Rectal smooth muscle tissue (tissue), 1 donor: ENCODE data around the gene PET100.

ENCODE experiments used
- H3K27ac ChIP-seq: one replicate; pipeline ENCODE4 v1.7.0; 2013; ENCODE audit warnings: low read depth, low read length, inconsistent platforms
- H3K27me3 ChIP-seq: one replicate; pipeline ENCODE4 v1.7.0; 2013; ENCODE audit warnings: low read length; ENCODE audit not compliant: control insufficient read depth, insufficient read depth
- H3K36me3 ChIP-seq: one replicate; pipeline ENCODE4 v1.7.0; 2013; ENCODE audit warnings: low read length; ENCODE audit not compliant: control insufficient read depth, insufficient read depth
- H3K4me1 ChIP-seq: one replicate; pipeline ENCODE4 v1.7.0; 2013; ENCODE audit warnings: low read length; ENCODE audit not compliant: control insufficient read depth, insufficient read depth
- H3K4me3 ChIP-seq: one replicate; pipeline ENCODE4 v1.7.0; 2013; ENCODE audit warnings: low read length
- H3K9ac ChIP-seq: one replicate; pipeline ENCODE4 v1.7.0; 2013; ENCODE audit warnings: low read length

PET100 gene

GRCh38 chr19:7628589-7629311 is 843 bp upstream of the PET100 start:
- H3K27ac ChIP-seq: peak overlapping the region; percentile 79
- peak overlapping the region; percentile 84 for H3K9ac ChIP-seq
- peaks cover 9% of the 10 kb centered on the region for H3K36me3 ChIP-seq
- H3K27me3 ChIP-seq: no peaks in the 10 kb centered on the region
- peak overlapping the region; percentile 95 for H3K4me3 ChIP-seq
- peaks cover 10% of the 10 kb centered on the region for H3K4me1 ChIP-seq

DNA sequence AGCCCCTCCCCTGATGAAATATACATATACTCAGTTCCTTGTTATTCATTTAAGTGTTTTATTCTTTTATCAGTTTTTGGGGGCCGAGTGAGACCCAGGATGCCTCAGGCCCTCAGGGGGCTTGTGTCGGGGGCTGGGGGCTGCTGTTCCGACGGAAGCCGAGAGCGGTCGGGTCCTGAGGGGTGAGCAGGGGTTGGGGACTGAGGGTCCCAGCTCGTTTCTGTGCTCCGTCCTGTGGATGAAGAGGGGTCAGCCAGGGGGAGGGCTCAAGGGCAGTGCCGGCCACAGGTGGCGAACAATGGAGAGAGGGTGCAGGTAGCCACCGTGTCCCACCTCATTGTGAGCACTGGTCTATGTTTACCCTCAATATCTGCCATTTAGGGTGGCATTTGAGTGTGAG is 2.0 kb downstream of the PET100 start:
- peaks cover 3% of the 10 kb centered on the region for H3K27me3 ChIP-seq
- H3K36me3 ChIP-seq: peaks cover 5% of the 10 kb centered on the region
- no peak overlapping the region for H3K4me3 ChIP-seq
- no peak overlapping the region for H3K27ac ChIP-seq
- no peak overlapping the region for H3K9ac ChIP-seq
- H3K4me1 ChIP-seq: peaks cover 10% of the 10 kb centered on the region

DNA sequence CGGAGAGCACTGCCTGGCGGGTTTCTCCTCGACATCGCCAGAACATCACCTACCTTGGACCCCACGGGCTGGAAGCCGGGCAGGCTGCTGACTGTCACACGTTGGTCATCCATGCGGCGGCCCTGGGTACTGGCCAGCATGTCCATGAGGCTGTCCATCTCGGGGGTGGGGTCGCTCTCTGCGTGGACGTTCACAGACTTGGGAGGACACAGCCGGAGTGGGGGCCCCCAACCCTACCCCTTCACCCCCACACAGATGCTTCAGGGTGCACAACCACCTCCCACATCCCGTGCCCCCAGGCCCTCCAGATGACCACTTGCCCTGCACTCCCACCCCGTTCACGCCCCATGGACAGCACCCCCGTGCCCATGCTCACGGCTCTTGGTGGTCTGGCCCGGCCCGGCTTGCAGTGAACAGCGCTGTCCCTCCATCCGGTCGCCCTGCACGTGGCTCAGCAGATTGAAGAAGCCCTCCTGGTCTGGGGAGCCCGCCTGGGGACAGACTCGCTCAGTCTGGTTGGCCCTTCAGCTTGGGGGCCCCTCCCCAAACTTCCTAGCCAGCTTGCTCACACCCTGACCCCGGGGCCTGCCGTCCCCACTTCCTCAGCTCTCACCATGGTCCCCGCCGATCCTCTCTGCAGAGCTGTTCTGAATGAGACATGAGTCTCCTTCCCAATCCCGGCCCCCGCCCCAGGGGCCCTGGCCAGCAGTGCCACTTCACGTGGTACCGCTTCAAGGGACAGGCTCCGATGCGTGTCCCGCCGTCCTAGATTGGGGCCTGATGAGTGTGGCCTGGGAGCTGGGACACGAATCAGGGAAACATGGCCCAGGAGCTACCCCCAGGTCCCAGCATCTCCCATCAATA is 3.0 kb downstream of the PET100 start:
- H3K27me3 ChIP-seq: peaks cover 4% of the 10 kb centered on the region
- peaks cover 9% of the 10 kb centered on the region for H3K4me1 ChIP-seq
- H3K36me3 ChIP-seq: no peaks in the 10 kb centered on the region
- H3K27ac ChIP-seq: no peak overlapping the region
- H3K4me3 ChIP-seq: no peak overlapping the region
- H3K9ac ChIP-seq: no peak overlapping the region

- H3K4me3 ChIP-seq: no peak within 1 kb of the TSS
- peaks cover 2% of the 10 kb centered on the region for H3K4me1 ChIP-seq
- no peaks in the 10 kb centered on the region for H3K36me3 ChIP-seq
- H3K27ac ChIP-seq: no peak within 1 kb of the TSS
- no peak within 1 kb of the TSS for H3K9ac ChIP-seq
- peaks cover 4% of the 10 kb centered on the region for H3K27me3 ChIP-seq
Measured at GRCh38 chr19:7633698-7634097, 4.1 kb downstream of the PET100 start, which contains the start of gene PCP2. PCP2 (minus strand) TSS chr19:7633719; CDS start chr19:7633457, 262 bp downstream.

- peaks cover 7% of the 10 kb centered on the region for H3K36me3 ChIP-seq
- H3K9ac ChIP-seq: no peak overlapping the region
- H3K4me3 ChIP-seq: no peak overlapping the region
- no peaks in the 10 kb centered on the region for H3K4me1 ChIP-seq
- H3K27ac ChIP-seq: no peak overlapping the region
- peaks cover 4% of the 10 kb centered on the region for H3K27me3 ChIP-seq
Measured at GRCh38 chr19:7635670-7636069, 6.1 kb downstream of the PET100 start.

- Histone ChIP-seq H3K4me1 (no peaks in the 10 kb centered on the region), H3K27me3 (peaks cover 4% of the 10 kb centered on the region), H3K36me3 (peaks cover 7% of the 10 kb centered on the region), H3K4me3 (peak overlapping the region; percentile 5), H3K9ac (no peak overlapping the region), H3K27ac (no peak overlapping the region)
Measured at GRCh38 chr19:7636317-7636690, 6.7 kb downstream of the PET100 start.

- H3K9ac ChIP-seq: peak within 1 kb of the TSS; percentile 45
- no peaks in the 10 kb centered on the region for H3K4me1 ChIP-seq
- no peak within 1 kb of the TSS for H3K27ac ChIP-seq
- peaks cover 4% of the 10 kb centered on the region for H3K27me3 ChIP-seq
- peaks cover 7% of the 10 kb centered on the region for H3K36me3 ChIP-seq
- H3K4me3 ChIP-seq: peak within 1 kb of the TSS; percentile 71
Measured at GRCh38 chr19:7636691-7637373, 7.2 kb downstream of the PET100 start, which contains the start of gene STXBP2. STXBP2 (plus strand) TSS chr19:7637110; CDS start chr19:7637150, 40 bp downstream.

DNA sequence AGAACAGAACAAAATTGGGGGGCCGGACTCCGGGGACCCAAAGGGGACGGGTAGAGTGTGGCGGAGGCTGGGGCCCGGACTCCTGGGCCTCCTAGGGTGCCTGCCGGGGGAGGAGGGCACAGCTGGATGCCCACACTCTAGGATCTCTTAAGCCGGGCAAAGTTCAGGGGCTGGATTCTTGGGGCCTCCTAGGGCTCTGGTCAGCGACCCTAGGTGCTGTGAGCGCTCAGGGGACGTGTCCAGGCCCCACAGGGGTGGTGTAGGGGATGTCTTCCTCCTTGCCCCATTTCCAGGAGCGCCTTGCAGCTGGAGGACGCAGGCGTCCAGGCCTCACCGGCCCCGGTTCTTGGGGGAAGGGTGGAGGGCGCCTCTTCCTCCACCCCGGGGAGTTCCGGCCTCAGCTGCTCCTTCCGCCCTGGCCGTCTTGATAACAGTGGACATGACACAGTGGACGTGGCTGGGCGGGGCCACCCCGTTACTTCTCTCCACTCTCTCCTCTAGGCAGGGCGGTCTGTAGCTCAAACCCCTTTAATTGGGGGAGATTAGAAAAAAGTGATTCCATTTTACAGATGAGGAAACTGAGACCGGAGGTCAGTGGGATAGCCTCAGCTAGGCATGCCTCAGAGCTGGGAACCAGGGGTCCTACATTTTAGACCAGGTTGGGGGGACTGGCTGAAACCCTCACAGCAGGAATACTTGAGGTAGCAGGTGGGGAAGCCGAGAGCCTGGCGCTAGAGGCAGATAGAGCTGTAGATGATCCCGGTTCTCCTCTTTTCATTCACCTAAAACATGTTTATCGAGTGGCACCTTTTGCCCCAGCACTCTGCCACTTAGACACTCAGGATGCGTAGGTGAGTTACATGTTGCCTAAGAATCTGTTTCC is 8.0 kb downstream of the PET100 start:
- Histone ChIP-seq H3K27me3 (peaks cover 4% of the 10 kb centered on the region), H3K4me1 (no peaks in the 10 kb centered on the region), H3K36me3 (peaks cover 7% of the 10 kb centered on the region), H3K4me3 (peak overlapping the region; percentile 71), H3K27ac (no peak overlapping the region), H3K9ac (peak overlapping the region; percentile 45)

GRCh38 chr19:7638802-7639465 is 9.3 kb downstream of the PET100 start:
- no peak overlapping the region for H3K9ac ChIP-seq

DNA sequence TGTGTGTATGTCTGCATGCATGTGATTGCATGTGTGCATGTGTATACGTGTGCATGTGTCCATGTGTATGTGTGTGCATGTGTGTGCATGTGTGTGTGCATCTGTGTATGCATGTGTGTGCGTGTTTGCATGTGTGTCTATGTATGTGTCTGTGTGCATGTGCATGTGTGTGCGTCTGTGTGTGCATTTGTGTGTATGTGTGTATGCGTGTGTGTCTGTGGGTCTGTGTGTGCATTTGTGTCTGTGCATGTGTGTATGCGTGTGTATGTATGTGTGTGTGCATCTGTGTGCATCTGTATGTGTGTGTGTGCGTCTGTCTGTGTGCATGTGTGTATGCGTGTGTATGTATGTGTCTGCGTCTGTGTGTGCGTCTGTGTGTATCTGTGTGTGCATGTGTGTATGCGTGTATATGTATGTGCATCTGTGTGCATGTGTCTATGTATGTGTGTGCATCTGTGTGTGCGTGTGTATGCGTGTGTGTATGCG is 10.3 kb downstream of the PET100 start:
- no peak overlapping the region for H3K27ac ChIP-seq
- H3K9ac ChIP-seq: no peak overlapping the region
- H3K4me1 ChIP-seq: no peaks in the 10 kb centered on the region
- H3K36me3 ChIP-seq: peaks cover 7% of the 10 kb centered on the region
- H3K4me3 ChIP-seq: no peak overlapping the region
- peaks cover 4% of the 10 kb centered on the region for H3K27me3 ChIP-seq

More at GRCh38 chr19:7638802-7639465, 9.3 kb downstream of the PET100 start:
- Histone ChIP-seq H3K27ac (no peak overlapping the region), H3K36me3 (peaks cover 7% of the 10 kb centered on the region), H3K4me3 (no peak overlapping the region), H3K4me1 (no peaks in the 10 kb centered on the region), H3K27me3 (peaks cover 4% of the 10 kb centered on the region)

DNA sequence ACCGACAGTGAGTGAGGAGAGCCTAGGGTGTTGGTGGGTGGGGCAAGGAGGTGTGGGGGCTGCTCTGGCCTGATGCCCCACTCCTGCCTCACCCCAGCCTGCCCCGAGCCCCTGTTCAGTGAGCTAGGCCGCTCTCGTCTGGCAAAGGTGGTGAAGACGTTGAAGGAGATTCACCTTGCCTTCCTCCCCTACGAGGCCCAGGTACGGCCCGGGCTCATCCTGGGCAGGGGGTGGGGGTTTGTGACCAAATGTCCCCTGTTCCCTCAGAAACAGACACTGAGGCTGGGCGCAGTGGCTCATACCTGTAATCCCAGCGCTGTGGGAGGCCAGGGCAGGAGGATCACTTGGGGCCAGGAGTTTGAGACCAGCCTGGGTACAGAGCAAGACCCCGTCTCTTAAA is 11.2 kb downstream of the PET100 start:
- H3K4me3 ChIP-seq: no peak overlapping the region
- no peak overlapping the region for H3K9ac ChIP-seq
- peaks cover 4% of the 10 kb centered on the region for H3K27me3 ChIP-seq
- no peaks in the 10 kb centered on the region for H3K4me1 ChIP-seq
- no peak overlapping the region for H3K27ac ChIP-seq
- H3K36me3 ChIP-seq: peaks cover 7% of the 10 kb centered on the region
